ENCODE results near the gene PNPLA8. TPM values are rescaled to one million over a fixed set of nuclear protein-coding genes. Genes with fewer than 3 reads are reported as not detected.

Gene PNPLA8
- polyA plus RNA-seq, 1 experiment, result 26.7 TPM

DNA sequence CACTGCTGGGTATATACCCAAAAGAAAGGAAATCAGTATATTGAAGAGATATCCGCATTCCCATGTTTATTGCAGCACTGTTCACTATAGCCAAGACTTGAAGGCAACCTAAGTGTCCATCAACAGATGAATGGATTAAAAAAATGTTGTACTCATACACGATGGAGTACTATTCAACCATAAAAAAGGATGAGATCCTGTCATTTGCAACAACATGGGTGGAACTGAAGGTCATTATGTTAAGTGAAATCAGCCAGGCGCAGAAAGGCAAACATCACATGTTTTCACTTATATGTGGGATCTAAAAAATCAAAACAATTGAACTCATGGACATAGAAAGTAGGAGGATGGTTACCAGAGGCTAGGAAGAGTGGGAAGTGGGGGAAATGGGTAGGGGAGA lies 89.0 kb downstream of the PNPLA8 start:
- Histone ChIP-seq H3K9me3 (ENCODE audit: control insufficient read depth, insufficient read depth, low read length) (no peaks in the 10 kb centered on the region), H3K27me3 (ENCODE audit: control insufficient read depth, insufficient read depth, low read length) (no peaks in the 10 kb centered on the region), H3K4me3 (ENCODE audit: low read depth, low read length) (no peak overlapping the region), H3K27ac (ENCODE audit: low read depth, low read length) (no peak overlapping the region)
- DNase-seq (ENCODE audit: low read depth, low spot score), result no peak
- TF ChIP-seq, protein P1, sequence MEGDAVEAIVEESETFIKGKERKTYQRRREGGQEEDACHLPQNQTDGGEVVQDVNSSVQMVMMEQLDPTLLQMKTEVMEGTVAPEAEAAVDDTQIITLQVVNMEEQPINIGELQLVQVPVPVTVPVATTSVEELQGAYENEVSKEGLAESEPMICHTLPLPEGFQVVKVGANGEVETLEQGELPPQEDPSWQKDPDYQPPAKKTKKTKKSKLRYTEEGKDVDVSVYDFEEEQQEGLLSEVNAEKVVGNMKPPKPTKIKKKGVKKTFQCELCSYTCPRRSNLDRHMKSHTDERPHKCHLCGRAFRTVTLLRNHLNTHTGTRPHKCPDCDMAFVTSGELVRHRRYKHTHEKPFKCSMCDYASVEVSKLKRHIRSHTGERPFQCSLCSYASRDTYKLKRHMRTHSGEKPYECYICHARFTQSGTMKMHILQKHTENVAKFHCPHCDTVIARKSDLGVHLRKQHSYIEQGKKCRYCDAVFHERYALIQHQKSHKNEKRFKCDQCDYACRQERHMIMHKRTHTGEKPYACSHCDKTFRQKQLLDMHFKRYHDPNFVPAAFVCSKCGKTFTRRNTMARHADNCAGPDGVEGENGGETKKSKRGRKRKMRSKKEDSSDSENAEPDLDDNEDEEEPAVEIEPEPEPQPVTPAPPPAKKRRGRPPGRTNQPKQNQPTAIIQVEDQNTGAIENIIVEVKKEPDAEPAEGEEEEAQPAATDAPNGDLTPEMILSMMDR (IDR thresholded peaks at IDR 0.05; ENCODE audit: low read depth, low read length), result no peak
- POLR2A ChIA-PET, result no interaction called here
- CTCF ChIA-PET, result no interaction called here

DNA sequence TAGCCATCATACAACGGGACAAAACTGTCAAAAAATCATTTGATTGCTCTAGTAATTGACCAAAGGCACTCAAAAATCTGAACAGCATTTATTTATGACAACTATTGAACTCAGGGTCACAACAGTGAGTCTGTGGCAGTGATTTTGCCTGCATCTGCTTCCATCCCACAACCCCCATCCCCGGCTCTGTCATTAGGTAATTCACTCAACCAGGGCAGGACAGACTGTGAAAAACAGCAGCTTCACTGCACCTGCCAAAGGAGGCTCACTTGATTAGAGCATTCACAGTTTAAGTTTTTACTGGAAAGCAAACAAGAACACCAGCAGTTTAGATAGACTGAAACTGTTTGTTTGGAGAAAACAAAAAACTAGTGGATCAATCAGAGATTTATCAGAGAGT lies 91.9 kb downstream of the PNPLA8 start:
- no peak for DNase-seq (ENCODE audit: low read depth, low spot score)
- Histone ChIP-seq H3K27ac (ENCODE audit: low read depth, low read length) (no peak overlapping the region), H3K9me3 (ENCODE audit: control insufficient read depth, insufficient read depth, low read length) (no peaks in the 10 kb centered on the region), H3K4me3 (ENCODE audit: low read depth, low read length) (no peak overlapping the region), H3K27me3 (ENCODE audit: control insufficient read depth, insufficient read depth, low read length) (no peaks in the 10 kb centered on the region)
- ChIA-PET CTCF (no interaction called here), POLR2A (no interaction called here)
- TF ChIP-seq, protein P1 (IDR thresholded peaks at IDR 0.05; ENCODE audit: low read depth, low read length), result no peak

DNA sequence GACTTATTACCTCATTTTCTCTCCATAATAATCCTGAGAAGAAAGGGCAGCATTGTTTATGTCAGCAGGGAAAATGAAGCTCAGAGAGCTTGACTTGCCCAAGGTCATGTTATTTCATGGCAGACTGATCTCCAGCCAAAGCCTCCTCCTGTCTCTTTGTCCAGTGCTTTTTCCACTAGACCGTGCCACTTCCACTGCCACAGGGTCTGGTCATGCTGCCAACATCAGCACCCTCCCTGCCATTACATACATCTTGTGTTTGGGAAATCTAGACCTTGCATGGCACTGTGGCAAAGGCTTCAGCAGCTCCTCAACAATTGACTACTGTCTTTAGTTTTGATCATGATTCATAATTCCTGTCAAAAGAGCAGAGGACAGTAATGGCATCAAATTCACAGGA lies 94.8 kb downstream of the PNPLA8 start:
- CTCF ChIA-PET, result interaction anchor here (1.4 kb wide), 1 partner anchor 12 kb away, joined by 3 read pairs; no protein-coding TSS in a partner anchor

DNA sequence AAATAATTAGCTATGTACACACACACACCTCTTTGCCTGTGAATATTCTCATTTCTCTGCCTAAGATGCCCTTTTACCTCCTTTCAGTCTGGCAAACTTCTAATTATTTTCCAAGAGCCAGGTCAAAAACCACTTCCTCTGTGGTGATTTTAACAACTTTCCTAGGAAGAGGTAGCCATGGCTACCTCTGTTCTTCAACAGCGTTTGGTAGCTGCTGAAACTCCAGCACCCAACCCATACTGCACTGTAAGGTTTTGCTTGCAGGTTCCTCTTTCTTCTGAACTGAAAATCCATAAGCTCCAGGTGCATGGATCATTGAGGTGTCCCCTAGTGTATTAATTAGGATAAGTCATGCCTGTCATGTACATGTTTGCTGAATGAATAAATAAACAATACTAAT lies 95.3 kb downstream of the PNPLA8 start:
- H3K27me3 ChIP-seq (ENCODE audit: control insufficient read depth, insufficient read depth, low read length), result no peaks in the 10 kb centered on the region
- no peak overlapping the region for H3K27ac ChIP-seq (ENCODE audit: low read depth, low read length)
- ChIA-PET POLR2A (no interaction called here), CTCF (no interaction called here)
- no peak overlapping the region for H3K4me3 ChIP-seq (ENCODE audit: low read depth, low read length)
- H3K9me3 ChIP-seq (ENCODE audit: control insufficient read depth, insufficient read depth, low read length), result no peaks in the 10 kb centered on the region
- no peak for DNase-seq (ENCODE audit: low read depth, low spot score)
- TF ChIP-seq, protein P1 (IDR thresholded peaks at IDR 0.05; ENCODE audit: low read depth, low read length), result no peak

More for the DNA sequence above, 94.8 kb downstream of the PNPLA8 start:
- POLR2A ChIA-PET, result no interaction called here
- Histone ChIP-seq H3K4me3 (ENCODE audit: low read depth, low read length) (no peak overlapping the region), H3K27me3 (ENCODE audit: control insufficient read depth, insufficient read depth, low read length) (no peaks in the 10 kb centered on the region), H3K9me3 (ENCODE audit: control insufficient read depth, insufficient read depth, low read length) (no peaks in the 10 kb centered on the region), H3K27ac (ENCODE audit: low read depth, low read length) (no peak overlapping the region)
- TF ChIP-seq, protein P1 (IDR thresholded peaks at IDR 0.05; ENCODE audit: low read depth, low read length), result no peak
- no peak for DNase-seq (ENCODE audit: low read depth, low spot score)

DNA sequence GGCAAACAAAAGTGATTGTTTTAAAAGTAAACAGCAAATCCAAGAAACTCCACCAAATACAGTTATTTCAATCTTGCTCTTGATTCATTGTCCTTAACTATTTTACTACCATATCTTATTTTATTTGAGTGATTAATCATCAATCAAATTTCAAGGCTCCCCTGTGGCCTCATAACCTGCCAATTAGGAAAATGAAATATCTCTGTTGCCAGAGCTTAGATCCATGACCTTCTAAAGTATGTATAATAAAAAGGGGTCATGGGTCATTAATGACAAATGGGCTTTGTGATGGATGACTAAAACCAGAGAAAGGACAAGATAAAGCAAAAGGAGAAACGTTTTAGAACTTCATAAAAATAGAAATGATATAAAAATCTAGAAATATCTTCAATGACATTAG lies 98.2 kb downstream of the PNPLA8 start:
- H3K27ac ChIP-seq (ENCODE audit: low read depth, low read length), result no peak overlapping the region
- CTCF ChIA-PET, result no interaction called here
- TF ChIP-seq, protein P1 (IDR thresholded peaks at IDR 0.05; ENCODE audit: low read depth, low read length), result no peak
- H3K27me3 ChIP-seq (ENCODE audit: control insufficient read depth, insufficient read depth, low read length), result no peaks in the 10 kb centered on the region
- no peak for DNase-seq (ENCODE audit: low read depth, low spot score)
- POLR2A ChIA-PET, result no interaction called here
- no peaks in the 10 kb centered on the region for H3K9me3 ChIP-seq (ENCODE audit: control insufficient read depth, insufficient read depth, low read length)
- no peak overlapping the region for H3K4me3 ChIP-seq (ENCODE audit: low read depth, low read length)

Measured in AG04450 (cell line).